ENCODE results near the gene F7.

GRCh38 chr13:113118261-113119021 lies 12.8 kb downstream of the F7 start:
- TF ChIP-seq, protein P1, sequence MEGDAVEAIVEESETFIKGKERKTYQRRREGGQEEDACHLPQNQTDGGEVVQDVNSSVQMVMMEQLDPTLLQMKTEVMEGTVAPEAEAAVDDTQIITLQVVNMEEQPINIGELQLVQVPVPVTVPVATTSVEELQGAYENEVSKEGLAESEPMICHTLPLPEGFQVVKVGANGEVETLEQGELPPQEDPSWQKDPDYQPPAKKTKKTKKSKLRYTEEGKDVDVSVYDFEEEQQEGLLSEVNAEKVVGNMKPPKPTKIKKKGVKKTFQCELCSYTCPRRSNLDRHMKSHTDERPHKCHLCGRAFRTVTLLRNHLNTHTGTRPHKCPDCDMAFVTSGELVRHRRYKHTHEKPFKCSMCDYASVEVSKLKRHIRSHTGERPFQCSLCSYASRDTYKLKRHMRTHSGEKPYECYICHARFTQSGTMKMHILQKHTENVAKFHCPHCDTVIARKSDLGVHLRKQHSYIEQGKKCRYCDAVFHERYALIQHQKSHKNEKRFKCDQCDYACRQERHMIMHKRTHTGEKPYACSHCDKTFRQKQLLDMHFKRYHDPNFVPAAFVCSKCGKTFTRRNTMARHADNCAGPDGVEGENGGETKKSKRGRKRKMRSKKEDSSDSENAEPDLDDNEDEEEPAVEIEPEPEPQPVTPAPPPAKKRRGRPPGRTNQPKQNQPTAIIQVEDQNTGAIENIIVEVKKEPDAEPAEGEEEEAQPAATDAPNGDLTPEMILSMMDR (IDR thresholded peaks at IDR 0.05; ENCODE audit: low read depth, low read length, poor library complexity, severe bottlenecking): no peak
- TF ChIP-seq EZH2phosphoT487 (IDR thresholded peaks at IDR 0.05; ENCODE audit: borderline replicate concordance, low read length): no peak

All from DOHH2 (cell line).